Ishikawa (cell line): ENCODE results near the gene PEX26.

Source experiments
- CEBPB ChIP-seq: IDR thresholded peaks from 2 replicates; pipeline ENCODE4 v1.6.1; 2012
- CREB1 ChIP-seq: IDR thresholded peaks from 2 replicates; pipeline ENCODE4 v1.6.1; 2012; ENCODE audit warnings: low read depth
- EP300 ChIP-seq: IDR thresholded peaks from 2 replicates; pipeline ENCODE4 v1.6.1; 2012; ENCODE audit warnings: borderline replicate concordance
- NFIC ChIP-seq: IDR thresholded peaks from 2 replicates; pipeline ENCODE4 v1.6.1; 2012
- RAD21 ChIP-seq: IDR thresholded peaks from 2 replicates; pipeline ENCODE4 v1.6.1; 2012; ENCODE audit warnings: low read depth
- TAF1 ChIP-seq: IDR thresholded peaks from 2 replicates; pipeline ENCODE4 v1.6.1; 2012; ENCODE audit warnings: low read depth, mild to moderate bottlenecking
- TEAD4 ChIP-seq: IDR thresholded peaks from 2 replicates; pipeline ENCODE4 v1.6.1; 2012
- ZBTB7A ChIP-seq: IDR thresholded peaks from 2 replicates; pipeline ENCODE4 v1.6.1; 2012; ENCODE audit warnings: low read depth
- TF ChIP-seq, protein P1 (sequence below): IDR thresholded peaks from 2 replicates; pipeline ENCODE4 v1.6.1; 2012; ENCODE audit warnings: low read depth, mild to moderate bottlenecking

DNA sequence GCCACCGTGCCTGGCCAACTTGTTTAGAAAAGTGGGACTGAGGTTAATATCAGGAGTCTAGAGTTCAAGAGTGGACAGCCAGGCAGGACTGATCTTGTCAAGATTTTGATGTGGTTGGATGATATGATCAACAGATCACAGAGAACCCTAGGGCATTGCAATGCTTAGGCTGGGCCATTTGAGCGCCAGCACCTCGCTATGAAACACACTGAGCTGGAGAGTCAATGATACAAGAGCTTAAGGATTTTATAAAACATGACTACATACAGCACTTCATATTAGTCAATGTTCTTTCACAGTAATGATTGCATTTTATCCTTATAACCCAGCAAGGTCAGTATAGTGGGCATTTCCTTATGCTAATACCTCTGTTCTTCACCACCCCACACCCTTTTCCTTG, 15.4 kb upstream of the PEX26 start:
- TF ChIP-seq, protein P1, sequence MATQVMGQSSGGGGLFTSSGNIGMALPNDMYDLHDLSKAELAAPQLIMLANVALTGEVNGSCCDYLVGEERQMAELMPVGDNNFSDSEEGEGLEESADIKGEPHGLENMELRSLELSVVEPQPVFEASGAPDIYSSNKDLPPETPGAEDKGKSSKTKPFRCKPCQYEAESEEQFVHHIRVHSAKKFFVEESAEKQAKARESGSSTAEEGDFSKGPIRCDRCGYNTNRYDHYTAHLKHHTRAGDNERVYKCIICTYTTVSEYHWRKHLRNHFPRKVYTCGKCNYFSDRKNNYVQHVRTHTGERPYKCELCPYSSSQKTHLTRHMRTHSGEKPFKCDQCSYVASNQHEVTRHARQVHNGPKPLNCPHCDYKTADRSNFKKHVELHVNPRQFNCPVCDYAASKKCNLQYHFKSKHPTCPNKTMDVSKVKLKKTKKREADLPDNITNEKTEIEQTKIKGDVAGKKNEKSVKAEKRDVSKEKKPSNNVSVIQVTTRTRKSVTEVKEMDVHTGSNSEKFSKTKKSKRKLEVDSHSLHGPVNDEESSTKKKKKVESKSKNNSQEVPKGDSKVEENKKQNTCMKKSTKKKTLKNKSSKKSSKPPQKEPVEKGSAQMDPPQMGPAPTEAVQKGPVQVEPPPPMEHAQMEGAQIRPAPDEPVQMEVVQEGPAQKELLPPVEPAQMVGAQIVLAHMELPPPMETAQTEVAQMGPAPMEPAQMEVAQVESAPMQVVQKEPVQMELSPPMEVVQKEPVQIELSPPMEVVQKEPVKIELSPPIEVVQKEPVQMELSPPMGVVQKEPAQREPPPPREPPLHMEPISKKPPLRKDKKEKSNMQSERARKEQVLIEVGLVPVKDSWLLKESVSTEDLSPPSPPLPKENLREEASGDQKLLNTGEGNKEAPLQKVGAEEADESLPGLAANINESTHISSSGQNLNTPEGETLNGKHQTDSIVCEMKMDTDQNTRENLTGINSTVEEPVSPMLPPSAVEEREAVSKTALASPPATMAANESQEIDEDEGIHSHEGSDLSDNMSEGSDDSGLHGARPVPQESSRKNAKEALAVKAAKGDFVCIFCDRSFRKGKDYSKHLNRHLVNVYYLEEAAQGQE: no peak
- TF ChIP-seq CEBPB: no peak
- no peak for TF ChIP-seq TEAD4
- no peak for TF ChIP-seq EP300
- no peak for TF ChIP-seq RAD21
- TF ChIP-seq CREB1: no peak
- TF ChIP-seq NFIC: no peak
- no peak for TF ChIP-seq TAF1
- TF ChIP-seq ZBTB7A: no peak
